GM23338 (cell line): ENCODE results near the gene TMEM247. TPM values are rescaled to one million over a fixed set of nuclear protein-coding genes. Genes with fewer than 3 reads are reported as not detected.

Experiments used
- ATAC-seq: fragments of 200-7000 bp; cut with Tn5 transposase; 3 replicates; pipeline ENCODE4 v1.9.1; 2020
- DNase-seq: peaks from one replicate; pipeline ENCODE4 v3.0.0-alpha.2; 2015; ENCODE audit warnings: low spot score
- H2AFZ ChIP-seq: fragments of 200-600 bp; sonication (generic); 2 replicates; pipeline ENCODE4 v1.8.0; 2016; ENCODE audit warnings: antibody characterized with exemption, mild to moderate bottlenecking, moderate library complexity
- H3F3A ChIP-seq: fragments of 200-600 bp; sonication (generic); replicated peaks from 2 replicates; pipeline ENCODE4 v1.8.0; 2017; ENCODE audit warnings: antibody characterized with exemption, mixed run types, low read depth
- H3K27ac ChIP-seq: fragments of 200-600 bp; sonication (generic); 2 replicates; pipeline ENCODE4 v1.6.1; 2016; ENCODE audit warnings: low read depth
- H3K27me3 ChIP-seq: fragments of 200-600 bp; sonication (generic); 2 replicates; pipeline ENCODE4 v1.8.0; 2016; ENCODE audit warnings: mild to moderate bottlenecking, mixed run types, moderate library complexity; ENCODE audit not compliant: insufficient read depth
- H3K36me3 ChIP-seq: fragments of 200-600 bp; sonication (generic); 2 replicates; pipeline ENCODE4 v1.8.0; 2016; ENCODE audit warnings: mild to moderate bottlenecking; ENCODE audit not compliant: insufficient read depth
- H3K4me1 ChIP-seq: fragments of 200-600 bp; sonication (generic); 2 replicates; pipeline ENCODE4 v1.8.0; 2016; ENCODE audit warnings: mild to moderate bottlenecking, moderate library complexity; ENCODE audit not compliant: insufficient read depth
- H3K4me2 ChIP-seq: fragments of 200-600 bp; sonication (generic); 2 replicates; pipeline ENCODE4 v1.7.1; 2017; ENCODE audit warnings: mixed run types
- H3K4me3 ChIP-seq: fragments of 200-600 bp; sonication (generic); 2 replicates; pipeline ENCODE4 v1.6.1; 2016; ENCODE audit warnings: mixed run types
- H3K79me2 ChIP-seq: fragments of 200-600 bp; sonication (generic); replicated peaks from 2 replicates; pipeline ENCODE4 v1.8.0; 2017; ENCODE audit warnings: mild to moderate bottlenecking; ENCODE audit not compliant: insufficient read depth
- H3K9me2 ChIP-seq: fragments of 200-600 bp; sonication (generic); 2 replicates; pipeline ENCODE4 v1.8.0; 2017; ENCODE audit not compliant: insufficient read depth
- H4K20me1 ChIP-seq: fragments of 200-600 bp; sonication (generic); replicated peaks from 2 replicates; pipeline ENCODE4 v1.8.0; 2017; ENCODE audit warnings: mild to moderate bottlenecking; ENCODE audit not compliant: insufficient read depth
- H3K27ac Mint-ChIP-seq: 2 replicates; pipeline ENCODE4 v1.8.0; 2020; ENCODE audit warnings: inconsistent platforms, mild to moderate bottlenecking, moderate library complexity, mixed read lengths
- H3K27me3 Mint-ChIP-seq: 3 replicates; pipeline ENCODE4 v1.8.0; 2022; ENCODE audit warnings: low read depth, mild to moderate bottlenecking, moderate library complexity, mixed read lengths, inconsistent platforms; ENCODE audit not compliant: insufficient read depth, poor library complexity
- H3K36me3 Mint-ChIP-seq: 3 replicates; pipeline ENCODE4 v1.8.0; 2021; ENCODE audit warnings: low read depth, mild to moderate bottlenecking, inconsistent platforms, moderate library complexity, mixed read lengths
- H3K4me1 Mint-ChIP-seq: 3 replicates; pipeline ENCODE4 v1.8.0; 2020; ENCODE audit warnings: mild to moderate bottlenecking, inconsistent platforms, mixed read lengths
- H3K4me3 Mint-ChIP-seq: 3 replicates; pipeline ENCODE4 v1.8.0; 2021; ENCODE audit warnings: moderate library complexity, mild to moderate bottlenecking, inconsistent platforms, mixed read lengths
- H3K9me3 Mint-ChIP-seq: 3 replicates; pipeline ENCODE4 v1.8.0; 2020; ENCODE audit warnings: moderate library complexity, mild to moderate bottlenecking, inconsistent platforms, mixed read lengths
- EZH2 ChIP-seq: fragments of 200-600 bp; sonication (generic); IDR thresholded peaks from one replicate; pipeline ENCODE4 v1.8.0; 2017; ENCODE audit warnings: antibody characterized with exemption, mild to moderate bottlenecking, low read depth; ENCODE audit not compliant: unreplicated experiment
- EZH2phosphoT487 ChIP-seq: fragments of 200-600 bp; sonication (generic); IDR thresholded peaks from one replicate; pipeline ENCODE4 v1.8.1; 2018; ENCODE audit warnings: antibody characterized with exemption; ENCODE audit not compliant: unreplicated experiment
- JUNB ChIP-seq: IDR thresholded peaks from one replicate; pipeline ENCODE4 v1.6.1; 2016; ENCODE audit warnings: antibody characterized with exemption; ENCODE audit not compliant: unreplicated experiment
- NANOG ChIP-seq: IDR thresholded peaks from 2 replicates; pipeline ENCODE4 v1.6.1; 2016; ENCODE audit warnings: antibody characterized with exemption, borderline replicate concordance
- POLR2AphosphoS5 ChIP-seq: IDR thresholded peaks from 2 replicates; pipeline ENCODE4 v1.6.1; 2016; ENCODE audit warnings: antibody characterized with exemption, low read depth
- STAT1 ChIP-seq: IDR thresholded peaks from one replicate; pipeline ENCODE4 v1.6.1; 2016; ENCODE audit warnings: antibody characterized with exemption; ENCODE audit not compliant: unreplicated experiment
- ZNF114 ChIP-seq: fragments of 250-450 bp; sonication (Bioruptor Pico); IDR thresholded peaks from 2 replicates; pipeline ENCODE4 v1.5.0; 2020; ENCODE audit warnings: mild to moderate bottlenecking, moderate library complexity
- polyA plus RNA-seq: library from polyadenylated mRNA; unstranded; fragments of >200 nt; fragmentation: Nextera tagmentation; extraction: Ambion mirVana; gene quantifications from 2 replicates; pipeline ENCODE4 v1.2.1, GENCODE V29; 2016
- total RNA-seq: library from RNA; depleted of rRNA; stranded (reverse); fragments of >200 nt; shearing (Covaris generic); gene quantifications from 2 replicates; pipeline ENCODE4 v1.2.3, GENCODE V29; 2014
- TF ChIP-seq, protein P1 (sequence below), 2 experiments: fragments of 200-600 bp in 1 of 2; sonication (generic) in 1 of 2; conservative IDR thresholded peaks; 2 replicates each; pipeline versions ENCODE4 v1.5.1 to v1.6.1; 2016 to 2017; ENCODE audit warnings: antibody characterized with exemption in 2 of 2, low read depth in 2 of 2, mild to moderate bottlenecking in 2 of 2, moderate library complexity in 1 of 2
- TF ChIP-seq, protein P2 (sequence below): IDR thresholded peaks from 2 replicates; pipeline ENCODE4 v1.6.1; 2016; ENCODE audit warnings: antibody characterized with exemption

The TMEM247 gene
- total and polyA plus RNA-seq, 2 experiments from 2014 or later, result not detected

DNA sequence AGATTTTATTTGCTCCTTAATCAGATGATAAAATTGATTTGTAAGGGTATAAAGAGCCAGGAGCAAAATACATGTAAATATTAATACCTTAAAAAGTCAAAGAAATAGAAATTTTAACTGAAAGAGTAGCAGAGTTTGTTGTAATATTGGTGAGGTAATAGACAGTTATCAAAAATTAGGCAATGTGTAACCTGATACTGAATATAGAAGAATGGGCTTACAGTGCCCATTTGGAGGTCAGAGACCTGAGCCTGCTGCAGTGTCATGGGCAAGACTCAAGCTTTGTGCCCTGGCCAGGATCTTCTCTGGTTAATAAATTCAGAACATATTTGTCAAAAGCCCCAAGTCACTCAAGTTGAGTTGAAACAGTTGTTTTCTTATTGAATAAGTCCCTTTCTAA is 29.7 kb upstream of the TMEM247 start:
- H3K9me3 Mint-ChIP-seq, result no peaks in the 10 kb centered on the region
- no peaks in the 10 kb centered on the region for H3K36me3 Mint-ChIP-seq

DNA sequence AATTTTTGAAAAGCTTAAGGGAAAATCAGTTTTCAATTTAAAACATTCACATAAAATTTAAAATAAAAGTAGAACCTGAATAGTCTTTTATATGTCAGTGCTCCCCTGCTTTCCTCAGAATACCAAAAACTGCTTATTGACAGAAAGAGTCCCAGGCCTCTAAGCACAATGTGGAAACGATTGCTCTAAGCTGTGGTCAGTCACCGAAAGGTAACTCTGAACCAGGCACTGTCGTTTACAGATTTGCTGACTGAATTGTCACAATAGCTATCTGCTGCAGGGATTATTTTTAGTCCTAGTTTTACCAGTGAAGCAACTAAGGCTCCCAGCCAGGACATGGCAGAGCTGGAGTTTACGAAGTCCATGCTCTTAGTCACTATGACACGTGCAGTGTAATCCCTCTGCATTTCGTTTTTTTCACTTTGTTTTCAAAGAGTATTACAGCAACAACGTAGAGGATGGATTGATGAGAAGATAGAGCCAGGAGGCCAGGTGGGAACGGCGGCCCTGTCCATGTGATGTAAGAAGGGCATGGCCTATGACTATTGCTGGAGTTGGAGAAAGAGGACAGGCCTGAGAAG is 28.1 kb upstream of the TMEM247 start:
- Mint-ChIP-seq H3K27me3 (no peaks in the 10 kb centered on the region), H3K36me3 (no peaks in the 10 kb centered on the region), H3K4me1 (no peaks in the 10 kb centered on the region), H3K9me3 (no peaks in the 10 kb centered on the region), H3K27ac (no peak overlapping the region), H3K4me3 (no peak overlapping the region)
- no peak overlapping the region for H3K4me2 ChIP-seq
- H3K4me3 ChIP-seq, result no peak overlapping the region
- H4K20me1 ChIP-seq, result no peaks in the 10 kb centered on the region
- no peaks in the 10 kb centered on the region for H3K4me1 ChIP-seq
- no peak overlapping the region for H3K27ac ChIP-seq
- no peaks in the 10 kb centered on the region for H3K79me2 ChIP-seq
- H2AFZ ChIP-seq, result no peak overlapping the region
- ATAC-seq (no peak), DNase-seq (no peak)
- H3K27me3 ChIP-seq, result no peaks in the 10 kb centered on the region
- TF ChIP-seq, protein P1, sequence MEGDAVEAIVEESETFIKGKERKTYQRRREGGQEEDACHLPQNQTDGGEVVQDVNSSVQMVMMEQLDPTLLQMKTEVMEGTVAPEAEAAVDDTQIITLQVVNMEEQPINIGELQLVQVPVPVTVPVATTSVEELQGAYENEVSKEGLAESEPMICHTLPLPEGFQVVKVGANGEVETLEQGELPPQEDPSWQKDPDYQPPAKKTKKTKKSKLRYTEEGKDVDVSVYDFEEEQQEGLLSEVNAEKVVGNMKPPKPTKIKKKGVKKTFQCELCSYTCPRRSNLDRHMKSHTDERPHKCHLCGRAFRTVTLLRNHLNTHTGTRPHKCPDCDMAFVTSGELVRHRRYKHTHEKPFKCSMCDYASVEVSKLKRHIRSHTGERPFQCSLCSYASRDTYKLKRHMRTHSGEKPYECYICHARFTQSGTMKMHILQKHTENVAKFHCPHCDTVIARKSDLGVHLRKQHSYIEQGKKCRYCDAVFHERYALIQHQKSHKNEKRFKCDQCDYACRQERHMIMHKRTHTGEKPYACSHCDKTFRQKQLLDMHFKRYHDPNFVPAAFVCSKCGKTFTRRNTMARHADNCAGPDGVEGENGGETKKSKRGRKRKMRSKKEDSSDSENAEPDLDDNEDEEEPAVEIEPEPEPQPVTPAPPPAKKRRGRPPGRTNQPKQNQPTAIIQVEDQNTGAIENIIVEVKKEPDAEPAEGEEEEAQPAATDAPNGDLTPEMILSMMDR (conservative IDR thresholded peaks at IDR 0.05; ENCODE audit: low read depth in 2 of 2), result no peak
- TF ChIP-seq STAT1, result no peak
- TF ChIP-seq POLR2AphosphoS5, result no peak
- no peak for TF ChIP-seq EZH2
- no peak for TF ChIP-seq JUNB
- TF ChIP-seq ZNF114 (CRISPR knock-in tag), result no peak
- no peak for TF ChIP-seq NANOG
- no peaks in the 10 kb centered on the region for H3K36me3 ChIP-seq
- peaks cover 4% of the 10 kb centered on the region; the same call in 1 of the 2 replicates for H3K9me2 ChIP-seq
- no peaks in the 10 kb centered on the region for H3F3A ChIP-seq

More for the DNA sequence above, 29.7 kb upstream of the TMEM247 start:
- Mint-ChIP-seq H3K4me3 (no peak overlapping the region), H3K27me3 (no peaks in the 10 kb centered on the region), H3K27ac (no peak overlapping the region), H3K4me1 (no peaks in the 10 kb centered on the region)
- ATAC-seq (no peak), DNase-seq (no peak)
- peaks cover 4% of the 10 kb centered on the region; the same call in 1 of the 2 replicates for H3K9me2 ChIP-seq
- H3K4me1 ChIP-seq, result no peaks in the 10 kb centered on the region
- no peaks in the 10 kb centered on the region for H3K79me2 ChIP-seq
- H3K27me3 ChIP-seq, result no peaks in the 10 kb centered on the region
- H3K4me2 ChIP-seq, result no peak overlapping the region
- no peak overlapping the region for H2AFZ ChIP-seq
- no peaks in the 10 kb centered on the region for H3K36me3 ChIP-seq
- no peaks in the 10 kb centered on the region for H3F3A ChIP-seq
- TF ChIP-seq ZNF114 (CRISPR knock-in tag) (no peak), STAT1 (no peak), EZH2 (no peak), EZH2phosphoT487 (no peak), NANOG (no peak), JUNB (no peak), POLR2AphosphoS5 (no peak)
- TF ChIP-seq, protein P2, sequence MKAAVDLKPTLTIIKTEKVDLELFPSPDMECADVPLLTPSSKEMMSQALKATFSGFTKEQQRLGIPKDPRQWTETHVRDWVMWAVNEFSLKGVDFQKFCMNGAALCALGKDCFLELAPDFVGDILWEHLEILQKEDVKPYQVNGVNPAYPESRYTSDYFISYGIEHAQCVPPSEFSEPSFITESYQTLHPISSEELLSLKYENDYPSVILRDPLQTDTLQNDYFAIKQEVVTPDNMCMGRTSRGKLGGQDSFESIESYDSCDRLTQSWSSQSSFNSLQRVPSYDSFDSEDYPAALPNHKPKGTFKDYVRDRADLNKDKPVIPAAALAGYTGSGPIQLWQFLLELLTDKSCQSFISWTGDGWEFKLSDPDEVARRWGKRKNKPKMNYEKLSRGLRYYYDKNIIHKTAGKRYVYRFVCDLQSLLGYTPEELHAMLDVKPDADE, result no peak
- TF ChIP-seq, protein P1 (conservative IDR thresholded peaks at IDR 0.05; ENCODE audit: low read depth in 2 of 2), result no peak
- no peak overlapping the region for H3K27ac ChIP-seq
- H4K20me1 ChIP-seq, result no peaks in the 10 kb centered on the region
- no peak overlapping the region for H3K4me3 ChIP-seq
